ENCODE data around the gene CDH13.

The CDH13 gene

DNA sequence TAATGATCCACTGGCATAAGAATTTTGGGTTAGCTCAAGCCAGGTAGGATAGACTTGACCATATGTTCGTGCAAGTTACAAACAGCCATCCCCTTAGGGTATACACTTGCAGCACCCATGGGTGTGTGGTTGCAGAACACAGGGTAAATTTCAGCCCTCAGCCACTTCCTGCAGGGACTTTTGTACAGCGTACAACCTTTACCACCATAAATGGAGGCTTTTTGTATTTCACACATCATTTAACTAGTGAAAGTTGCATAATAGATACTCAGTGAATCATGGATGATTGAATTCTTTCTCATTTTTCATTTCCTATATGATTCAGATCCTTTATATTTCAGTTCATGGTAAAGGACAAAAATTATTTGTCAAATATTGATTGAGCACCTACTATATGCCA is 473.9 kb downstream of the CDH13 start:
- Histone ChIP-seq H3K4me1 (ENCODE audit: control insufficient read depth, insufficient read depth, low read length) (no peaks in the 10 kb centered on the region), H3K27ac (ENCODE audit: extremely low read depth, low read depth, low read length) (no peak overlapping the region), H3K4me3 (ENCODE audit: low read depth, low read length) (no peak overlapping the region), H3K9me3 (ENCODE audit: control insufficient read depth, insufficient read depth, low read depth, low read length) (no peaks in the 10 kb centered on the region), H3K36me3 (ENCODE audit: control insufficient read depth in 2 of 2, insufficient read depth in 1 of 2, low read length in 2 of 2) (no peaks in the 10 kb centered on the region)
- TF ChIP-seq HOXD13 (CRISPR knock-in tag; IDR thresholded peaks at IDR 0.05; ENCODE audit: borderline replicate concordance) (no peak), ZNF184 (tag by site-specific recombination; IDR thresholded peaks at IDR 0.05) (no peak), ZNF350 (tag by site-specific recombination; IDR thresholded peaks at IDR 0.05) (no peak), ZSCAN23 (tag by site-specific recombination; IDR thresholded peaks at IDR 0.05) (no peak), KLF7 (tag by site-specific recombination; IDR thresholded peaks at IDR 0.05; ENCODE audit: borderline replicate concordance) (no peak), ZNF621 (tag by site-specific recombination; IDR thresholded peaks at IDR 0.05) (no peak), ZNF341 (tag by site-specific recombination; IDR thresholded peaks at IDR 0.05; ENCODE audit: low read depth) (no peak)
- TF ChIP-seq, protein P1, sequence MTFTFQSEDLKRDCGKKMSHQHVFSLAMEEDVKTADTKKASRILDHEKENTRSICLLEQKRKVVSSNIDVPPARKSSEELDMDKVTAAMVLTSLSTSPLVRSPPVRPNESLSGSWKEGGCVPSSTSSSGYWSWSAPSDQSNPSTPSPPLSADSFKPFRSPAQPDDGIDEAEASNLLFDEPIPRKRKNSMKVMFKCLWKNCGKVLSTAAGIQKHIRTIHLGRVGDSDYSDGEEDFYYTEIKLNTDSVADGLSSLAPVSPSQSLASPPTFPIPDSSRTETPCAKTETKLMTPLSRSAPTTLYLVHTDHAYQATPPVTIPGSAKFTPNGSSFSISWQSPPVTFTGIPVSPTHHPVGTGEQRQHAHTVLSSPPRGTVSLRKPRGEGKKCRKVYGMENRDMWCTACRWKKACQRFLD (tag by site-specific recombination; IDR thresholded peaks at IDR 0.05) = no peak
- TF ChIP-seq, protein P2, sequence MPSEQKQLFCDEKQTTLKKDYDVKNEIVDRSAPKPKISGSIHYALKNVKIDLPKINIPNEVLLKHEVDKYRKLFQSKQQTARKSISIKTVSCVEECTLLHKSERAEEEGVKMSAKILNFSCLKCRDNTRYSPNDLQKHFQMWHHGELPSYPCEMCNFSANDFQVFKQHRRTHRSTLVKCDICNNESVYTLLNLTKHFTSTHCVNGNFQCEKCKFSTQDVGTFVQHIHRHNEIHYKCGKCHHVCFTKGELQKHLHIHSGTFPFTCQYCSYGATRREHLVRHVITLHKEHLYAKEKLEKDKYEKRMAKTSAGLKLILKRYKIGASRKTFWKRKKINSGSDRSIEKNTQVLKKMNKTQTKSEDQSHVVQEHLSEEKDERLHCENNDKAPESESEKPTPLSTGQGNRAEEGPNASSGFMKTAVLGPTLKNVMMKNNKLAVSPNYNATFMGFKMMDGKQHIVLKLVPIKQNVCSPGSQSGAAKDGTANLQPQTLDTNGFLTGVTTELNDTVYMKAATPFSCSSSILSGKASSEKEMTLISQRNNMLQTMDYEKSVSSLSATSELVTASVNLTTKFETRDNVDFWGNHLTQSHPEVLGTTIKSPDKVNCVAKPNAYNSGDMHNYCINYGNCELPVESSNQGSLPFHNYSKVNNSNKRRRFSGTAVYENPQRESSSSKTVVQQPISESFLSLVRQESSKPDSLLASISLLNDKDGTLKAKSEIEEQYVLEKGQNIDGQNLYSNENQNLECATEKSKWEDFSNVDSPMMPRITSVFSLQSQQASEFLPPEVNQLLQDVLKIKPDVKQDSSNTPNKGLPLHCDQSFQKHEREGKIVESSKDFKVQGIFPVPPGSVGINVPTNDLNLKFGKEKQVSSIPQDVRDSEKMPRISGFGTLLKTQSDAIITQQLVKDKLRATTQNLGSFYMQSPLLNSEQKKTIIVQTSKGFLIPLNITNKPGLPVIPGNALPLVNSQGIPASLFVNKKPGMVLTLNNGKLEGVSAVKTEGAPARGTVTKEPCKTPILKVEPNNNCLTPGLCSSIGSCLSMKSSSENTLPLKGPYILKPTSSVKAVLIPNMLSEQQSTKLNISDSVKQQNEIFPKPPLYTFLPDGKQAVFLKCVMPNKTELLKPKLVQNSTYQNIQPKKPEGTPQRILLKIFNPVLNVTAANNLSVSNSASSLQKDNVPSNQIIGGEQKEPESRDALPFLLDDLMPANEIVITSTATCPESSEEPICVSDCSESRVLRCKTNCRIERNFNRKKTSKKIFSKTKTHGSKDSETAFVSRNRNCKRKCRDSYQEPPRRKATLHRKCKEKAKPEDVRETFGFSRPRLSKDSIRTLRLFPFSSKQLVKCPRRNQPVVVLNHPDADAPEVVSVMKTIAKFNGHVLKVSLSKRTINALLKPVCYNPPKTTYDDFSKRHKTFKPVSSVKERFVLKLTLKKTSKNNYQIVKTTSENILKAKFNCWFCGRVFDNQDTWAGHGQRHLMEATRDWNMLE (tag by site-specific recombination; conservative IDR thresholded peaks at IDR 0.05; ENCODE audit: low read depth) = no peak
- TF ChIP-seq, protein P3, sequence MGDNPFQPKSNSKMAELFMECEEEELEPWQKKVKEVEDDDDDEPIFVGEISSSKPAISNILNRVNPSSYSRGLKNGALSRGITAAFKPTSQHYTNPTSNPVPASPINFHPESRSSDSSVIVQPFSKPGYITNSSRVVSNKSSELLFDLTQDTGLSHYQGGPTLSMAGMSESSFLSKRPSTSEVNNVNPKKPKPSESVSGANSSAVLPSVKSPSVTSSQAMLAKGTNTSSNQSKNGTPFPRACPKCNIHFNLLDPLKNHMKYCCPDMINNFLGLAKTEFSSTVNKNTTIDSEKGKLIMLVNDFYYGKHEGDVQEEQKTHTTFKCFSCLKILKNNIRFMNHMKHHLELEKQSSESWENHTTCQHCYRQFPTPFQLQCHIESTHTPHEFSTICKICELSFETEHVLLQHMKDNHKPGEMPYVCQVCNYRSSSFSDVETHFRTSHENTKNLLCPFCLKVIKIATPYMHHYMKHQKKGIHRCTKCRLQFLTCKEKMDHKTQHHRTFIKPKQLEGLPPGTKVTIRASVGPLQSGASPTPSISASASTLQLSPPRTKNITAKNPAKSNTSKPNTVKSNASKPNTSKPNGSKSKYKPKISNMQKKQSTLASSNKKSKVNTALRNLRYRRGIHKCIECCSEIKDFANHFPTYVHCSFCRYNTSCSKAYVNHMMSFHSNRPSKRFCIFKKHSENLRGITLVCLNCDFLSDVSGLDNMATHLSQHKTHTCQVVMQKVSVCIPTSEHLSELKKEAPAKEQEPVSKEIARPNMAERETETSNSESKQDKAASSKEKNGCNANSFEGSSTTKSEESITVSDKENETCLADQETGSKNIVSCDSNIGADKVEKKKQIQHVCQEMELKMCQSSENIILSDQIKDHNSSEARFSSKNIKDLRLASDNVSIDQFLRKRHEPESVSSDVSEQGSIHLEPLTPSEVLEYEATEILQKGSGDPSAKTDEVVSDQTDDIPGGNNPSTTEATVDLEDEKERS (tag by site-specific recombination; IDR thresholded peaks at IDR 0.05) = no peak
- TF ChIP-seq, protein P4, sequence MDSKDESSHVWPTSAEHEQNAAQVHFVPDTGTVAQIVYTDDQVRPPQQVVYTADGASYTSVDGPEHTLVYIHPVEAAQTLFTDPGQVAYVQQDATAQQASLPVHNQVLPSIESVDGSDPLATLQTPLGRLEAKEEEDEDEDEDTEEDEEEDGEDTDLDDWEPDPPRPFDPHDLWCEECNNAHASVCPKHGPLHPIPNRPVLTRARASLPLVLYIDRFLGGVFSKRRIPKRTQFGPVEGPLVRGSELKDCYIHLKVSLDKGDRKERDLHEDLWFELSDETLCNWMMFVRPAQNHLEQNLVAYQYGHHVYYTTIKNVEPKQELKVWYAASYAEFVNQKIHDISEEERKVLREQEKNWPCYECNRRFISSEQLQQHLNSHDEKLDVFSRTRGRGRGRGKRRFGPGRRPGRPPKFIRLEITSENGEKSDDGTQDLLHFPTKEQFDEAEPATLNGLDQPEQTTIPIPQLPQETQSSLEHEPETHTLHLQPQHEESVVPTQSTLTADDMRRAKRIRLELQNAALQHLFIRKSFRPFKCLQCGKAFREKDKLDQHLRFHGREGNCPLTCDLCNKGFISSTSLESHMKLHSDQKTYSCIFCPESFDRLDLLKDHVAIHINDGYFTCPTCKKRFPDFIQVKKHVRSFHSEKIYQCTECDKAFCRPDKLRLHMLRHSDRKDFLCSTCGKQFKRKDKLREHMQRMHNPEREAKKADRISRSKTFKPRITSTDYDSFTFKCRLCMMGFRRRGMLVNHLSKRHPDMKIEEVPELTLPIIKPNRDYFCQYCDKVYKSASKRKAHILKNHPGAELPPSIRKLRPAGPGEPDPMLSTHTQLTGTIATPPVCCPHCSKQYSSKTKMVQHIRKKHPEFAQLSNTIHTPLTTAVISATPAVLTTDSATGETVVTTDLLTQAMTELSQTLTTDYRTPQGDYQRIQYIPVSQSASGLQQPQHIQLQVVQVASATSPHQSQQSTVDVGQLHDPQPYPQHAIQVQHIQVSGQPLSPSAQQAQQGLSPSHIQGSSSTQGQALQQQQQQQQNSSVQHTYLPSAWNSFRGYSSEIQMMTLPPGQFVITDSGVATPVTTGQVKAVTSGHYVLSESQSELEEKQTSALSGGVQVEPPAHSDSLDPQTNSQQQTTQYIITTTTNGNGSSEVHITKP (tag by site-specific recombination; IDR thresholded peaks at IDR 0.05) = no peak
- CTCF ChIA-PET = interaction anchor here (0.6 kb wide), 2 partner anchors 8 to 256 kb away, joined by 3 to 5 read pairs; no protein-coding TSS in a partner anchor
- POLR2A ChIA-PET = no interaction called here

DNA sequence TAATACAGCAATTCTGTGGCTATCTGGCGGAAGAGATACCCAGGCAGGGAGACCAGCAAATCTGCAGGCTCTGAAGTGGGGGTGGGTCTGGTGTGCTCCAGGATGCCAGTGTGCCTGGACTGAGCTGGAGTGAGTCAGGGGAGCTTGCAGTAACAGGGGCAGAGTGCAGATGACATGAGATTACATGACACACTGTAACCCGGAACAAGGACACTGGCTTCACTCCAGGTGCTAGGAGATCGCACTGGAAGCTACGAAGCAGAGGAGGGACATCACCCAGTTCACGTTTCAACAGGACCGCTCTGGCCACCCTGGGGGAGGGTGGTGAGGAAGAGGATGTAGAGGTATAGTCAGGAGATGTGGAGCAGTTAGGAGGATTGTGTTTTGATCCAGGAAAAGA is 475.6 kb downstream of the CDH13 start:
- Histone ChIP-seq H3K27ac (ENCODE audit: extremely low read depth, low read depth, low read length) (no peak overlapping the region), H3K4me3 (ENCODE audit: low read depth, low read length) (no peak overlapping the region), H3K36me3 (ENCODE audit: control insufficient read depth in 2 of 2, insufficient read depth in 1 of 2, low read length in 2 of 2) (no peaks in the 10 kb centered on the region), H3K9me3 (ENCODE audit: control insufficient read depth, insufficient read depth, low read depth, low read length) (no peaks in the 10 kb centered on the region), H3K4me1 (ENCODE audit: control insufficient read depth, insufficient read depth, low read length) (no peaks in the 10 kb centered on the region)
- POLR2A ChIA-PET = no interaction called here
- CTCF ChIA-PET = interaction anchor here (0.8 kb wide), 1 partner anchor 11 kb away, joined by 7 read pairs; no protein-coding TSS in a partner anchor
- TF ChIP-seq RBAK (tag by site-specific recombination; IDR thresholded peaks at IDR 0.05) (no peak), ZNF324 (tag by site-specific recombination; IDR thresholded peaks at IDR 0.05) (no peak), YY2 (tag by site-specific recombination; IDR thresholded peaks at IDR 0.05) (no peak), ZNF654 (tag by site-specific recombination; IDR thresholded peaks at IDR 0.05; ENCODE audit: low read depth) (no peak), ZNF146 (tag by site-specific recombination; IDR thresholded peaks at IDR 0.05) (no peak), ZNF768 (tag by site-specific recombination; IDR thresholded peaks at IDR 0.05) (no peak), ZNF169 (tag by site-specific recombination; IDR thresholded peaks at IDR 0.05) (no peak)
- TF ChIP-seq, protein P5, sequence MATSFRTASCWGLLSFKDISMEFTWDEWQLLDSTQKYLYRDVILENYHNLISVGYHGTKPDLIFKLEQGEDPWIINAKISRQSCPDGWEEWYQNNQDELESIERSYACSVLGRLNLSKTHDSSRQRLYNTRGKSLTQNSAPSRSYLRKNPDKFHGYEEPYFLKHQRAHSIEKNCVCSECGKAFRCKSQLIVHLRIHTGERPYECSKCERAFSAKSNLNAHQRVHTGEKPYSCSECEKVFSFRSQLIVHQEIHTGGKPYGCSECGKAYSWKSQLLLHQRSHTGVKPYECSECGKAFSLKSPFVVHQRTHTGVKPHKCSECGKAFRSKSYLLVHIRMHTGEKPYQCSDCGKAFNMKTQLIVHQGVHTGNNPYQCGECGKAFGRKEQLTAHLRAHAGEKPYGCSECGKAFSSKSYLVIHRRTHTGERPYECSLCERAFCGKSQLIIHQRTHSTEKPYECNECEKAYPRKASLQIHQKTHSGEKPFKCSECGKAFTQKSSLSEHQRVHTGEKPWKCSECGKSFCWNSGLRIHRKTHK (tag by site-specific recombination; IDR thresholded peaks at IDR 0.05) = no peak

All from HEK293 (cell line).